SK-MEL-5 (cell line): ENCODE results near the gene CIT. TPM values are rescaled to one million over a fixed set of nuclear protein-coding genes. Genes with fewer than 3 reads are reported as not detected.
"Not testable (repeated sequence)": the region's sequence is repeated elsewhere in the genome, so short reads cannot be mapped to it uniquely, and the experiment has no call there.

Experiments
- DNase-seq: peaks from one replicate; pipeline ENCODE4 v3.0.0-alpha.2; 2016; ENCODE audit warnings: low read depth, low spot score
- in situ Hi-C: cut with HindIII; loops from 2 replicates; pipeline ENCODE4 v1.10.0; 2016; ENCODE audit warnings: low sequenced_read_pairs, high pct_unique_total_duplicates, low pct_unique_long_range_greater_than_20kb
- total RNA-seq: library from RNA; depleted of rRNA; stranded (reverse); fragments of >200 nt; shearing (Covaris generic); gene quantifications from 2 replicates; pipeline ENCODE4 v1.2.3, GENCODE V29; 2014; rRNA removed

Gene CIT
- total RNA-seq, 1 experiment from 2014 or later: 47.6 TPM

GRCh38 chr12:119661882-119662281 lies 215.2 kb downstream of the CIT start:
- no peak for DNase-seq
- in situ Hi-C loops: no loop called here

- in situ Hi-C loops: no loop called here
- no peak for DNase-seq
These were observed 217.0 kb downstream of the CIT start for GRCh38 chr12:119660076-119660475.

GRCh38 chr12:119659289-119659897 lies 217.7 kb downstream of the CIT start:
- DNase-seq: peak; percentile 62
- in situ Hi-C loops: no loop called here

- in situ Hi-C loops, DNase-seq: not testable (repeated sequence)
These were observed 219.0 kb downstream of the CIT start for GRCh38 chr12:119658166-119658565.

- DNase-seq, in situ Hi-C loops: not testable (repeated sequence)
These were observed 220.1 kb downstream of the CIT start for GRCh38 chr12:119657001-119657400.

GRCh38 chr12:119652665-119653064 lies 224.5 kb downstream of the CIT start:
- in situ Hi-C loops: no loop called here

GRCh38 chr12:119649202-119649808 lies 227.8 kb downstream of the CIT start:
- DNase-seq: peak; percentile 48
- in situ Hi-C loops: no loop called here

More at GRCh38 chr12:119652665-119653064, 224.5 kb downstream of the CIT start:
- DNase-seq: no peak

- in situ Hi-C loops: no loop called here
- DNase-seq: no peak
These were observed 231.5 kb downstream of the CIT start for GRCh38 chr12:119645535-119646059.

- in situ Hi-C loops: no loop called here
- no peak for DNase-seq
These were observed 232.2 kb downstream of the CIT start for GRCh38 chr12:119644930-119645329.

- peak; percentile 31 for DNase-seq
These were observed 234.1 kb downstream of the CIT start for GRCh38 chr12:119642986-119643385.

More at GRCh38 chr12:119642986-119643385, 234.1 kb downstream of the CIT start:
- in situ Hi-C loops: no loop called here

Other genes with a start within 250 kb of the CIT start
- 10.9 and 14.9 TPM in 2 replicates for gene PRKAB1, start 209.2 kb downstream of the CIT start, total RNA-seq
- gene BICDL1, start 111.9 kb upstream of the CIT start, total RNA-seq: 7.7 and 10.2 TPM in 2 replicates
- gene RAB35, start 239.4 kb upstream of the CIT start, total RNA-seq: 29.1 and 30.2 TPM in 2 replicates